ENCODE data around the gene DRC3. TPM values are rescaled to one million over a fixed set of nuclear protein-coding genes. Genes with fewer than 3 reads are reported as not detected.
A peak's percentile ranks its signal among the peaks of the same experiment; 100 is the strongest.

Gene DRC3
- total RNA-seq, 1 donor from 2014 or later: under 0.01 TPM

- Histone ChIP-seq H3K27me3 (ENCODE audit: control insufficient read depth, insufficient read depth, low read length) (no peaks in the 10 kb centered on the region), H3K4me3 (ENCODE audit: low read depth, low read length) (no peak overlapping the region), H3K36me3 (ENCODE audit: control insufficient read depth, insufficient read depth, low read length) (no peaks in the 10 kb centered on the region)
- no peak for TF ChIP-seq CTCF (IDR thresholded peaks at IDR 0.05; ENCODE audit: insufficient read depth, low read length, severe bottlenecking)
- no peak for FAIRE-seq
- no peak for DNase-seq (ENCODE audit: low read depth)
Measured at GRCh38 chr17:18028952-18029540, 56.4 kb downstream of the DRC3 start.

GRCh38 chr17:18031955-18032354 lies 59.3 kb downstream of the DRC3 start:
- Histone ChIP-seq H3K4me3 (ENCODE audit: low read depth, low read length) (no peak overlapping the region), H3K27me3 (ENCODE audit: control insufficient read depth, insufficient read depth, low read length) (no peaks in the 10 kb centered on the region), H3K36me3 (ENCODE audit: control insufficient read depth, insufficient read depth, low read length) (no peaks in the 10 kb centered on the region)
- TF ChIP-seq CTCF (IDR thresholded peaks at IDR 0.05; ENCODE audit: insufficient read depth, low read length, severe bottlenecking): no peak
- FAIRE-seq: no peak
- peak; percentile 42 for DNase-seq (ENCODE audit: low read depth)

GRCh38 chr17:18033442-18034099 lies 60.9 kb downstream of the DRC3 start:
- Histone ChIP-seq H3K36me3 (ENCODE audit: control insufficient read depth, insufficient read depth, low read length) (no peaks in the 10 kb centered on the region), H3K27me3 (ENCODE audit: control insufficient read depth, insufficient read depth, low read length) (no peaks in the 10 kb centered on the region), H3K4me3 (ENCODE audit: low read depth, low read length) (no peak overlapping the region)
- peak; percentile 51 for TF ChIP-seq CTCF (IDR thresholded peaks at IDR 0.05; ENCODE audit: insufficient read depth, low read length, severe bottlenecking)
- DNase-seq (ENCODE audit: low read depth) (peak; percentile 78), FAIRE-seq (no peak)

- FAIRE-seq (no peak), DNase-seq (ENCODE audit: low read depth) (no peak)
- no peaks in the 10 kb centered on the region for H3K36me3 ChIP-seq (ENCODE audit: control insufficient read depth, insufficient read depth, low read length)
- H3K4me3 ChIP-seq (ENCODE audit: low read depth, low read length): no peak overlapping the region
- no peak for TF ChIP-seq CTCF (IDR thresholded peaks at IDR 0.05; ENCODE audit: insufficient read depth, low read length, severe bottlenecking)
- H3K27me3 ChIP-seq (ENCODE audit: control insufficient read depth, insufficient read depth, low read length): no peaks in the 10 kb centered on the region
Measured at GRCh38 chr17:18035704-18036103, 63.0 kb downstream of the DRC3 start.

- DNase-seq (ENCODE audit: low read depth) (no peak), FAIRE-seq (no peak)
- Histone ChIP-seq H3K27me3 (ENCODE audit: control insufficient read depth, insufficient read depth, low read length) (no peaks in the 10 kb centered on the region), H3K36me3 (ENCODE audit: control insufficient read depth, insufficient read depth, low read length) (no peaks in the 10 kb centered on the region), H3K4me3 (ENCODE audit: low read depth, low read length) (no peak overlapping the region)
- TF ChIP-seq CTCF (IDR thresholded peaks at IDR 0.05; ENCODE audit: insufficient read depth, low read length, severe bottlenecking): no peak
Measured at GRCh38 chr17:18037486-18037885, 64.8 kb downstream of the DRC3 start.

Data from bronchial epithelial cell (primary cell).